K562 (cell line): ENCODE data around the gene STK11. TPM values are rescaled to one million over a fixed set of nuclear protein-coding genes. Genes with fewer than 3 reads are reported as not detected.

Experiments
- CBX5 ChIP-seq: IDR thresholded peaks from 2 replicates; pipeline ENCODE4 v1.6.1; 2014; ENCODE audit warnings: low read depth, borderline replicate concordance
- CHD1 ChIP-seq: fragments of 200-600 bp; sonication (generic); IDR thresholded peaks from one replicate; pipeline ENCODE4 v1.6.1; 2012; ENCODE audit warnings: mild to moderate bottlenecking, moderate library complexity, low read length, inconsistent platforms
- DDX20 ChIP-seq: fragments of 450-650 bp; IDR thresholded peaks from 2 replicates; pipeline ENCODE4 v1.6.1; 2016; ENCODE audit warnings: missing genetic modification characterization, low read depth, mild to moderate bottlenecking, missing compliant biosample characterization, moderate library complexity
- ETV6 ChIP-seq, 3 experiments: fragments of 150-350 bp in 1 of 3; sonication (generic) in 1 of 3; formaldehyde crosslinking in 1 of 3; IDR thresholded peaks; 2 replicates each; pipeline versions ENCODE4 v1.6.1 to v1.8.0; 2014 to 2022; ENCODE audit warnings: borderline replicate concordance in 2 of 3, low read depth in 2 of 3, antibody characterized with exemption in 1 of 3, low read length in 1 of 3, mild to moderate bottlenecking in 1 of 3, missing genetic modification reagents in 1 of 3
- GATA2 ChIP-seq: sonication (generic); formaldehyde crosslinking; IDR thresholded peaks from 2 replicates; pipeline ENCODE4 v1.4.0; 2020; ENCODE audit warnings: mild to moderate bottlenecking, missing genetic modification reagents
- JUND ChIP-seq, 2 experiments: IDR thresholded peaks; 2 replicates in 1 of 2; 3 replicates in 1 of 2; pipeline ENCODE4 v1.6.1; 2011; ENCODE audit warnings: borderline replicate concordance in 2 of 2, low read depth in 2 of 2, low read length in 2 of 2, improper control_type of control experiment in 1 of 2, missing biosample characterization in 1 of 2, missing genetic modification characterization in 1 of 2, missing genetic modification reagents in 1 of 2
- KAT2B ChIP-seq: IDR thresholded peaks from one replicate; pipeline ENCODE4 v1.6.1; 2012; ENCODE audit warnings: low read depth, mild to moderate bottlenecking, control low read depth, inconsistent platforms, low read length, moderate library complexity
- KDM1A ChIP-seq, 2 experiments: fragments of 450-650 bp; IDR thresholded peaks; 2 replicates each; pipeline ENCODE4 v1.6.1; 2016; ENCODE audit warnings: mild to moderate bottlenecking in 2 of 2
- MNT ChIP-seq, 2 experiments: fragments of 450-650 bp; conservative IDR thresholded peaks; 2 replicates each; pipeline ENCODE4 v1.6.1; 2017; ENCODE audit warnings: mild to moderate bottlenecking in 2 of 2, moderate library complexity in 2 of 2
- NFE2L1 ChIP-seq: fragments of 450-650 bp; IDR thresholded peaks from 2 replicates; pipeline ENCODE4 v1.6.1; 2016; ENCODE audit warnings: missing genetic modification characterization, low read depth, mild to moderate bottlenecking, missing compliant biosample characterization, moderate library complexity, borderline replicate concordance
- PBX2 ChIP-seq, 2 experiments: IDR thresholded peaks in 1 of 2; conservative IDR thresholded peaks in 1 of 2; 2 replicates each; pipeline ENCODE4 v1.6.1; 2016; ENCODE audit warnings: low read depth in 2 of 2, mild to moderate bottlenecking in 1 of 2, missing compliant biosample characterization in 1 of 2, missing genetic modification characterization in 1 of 2, moderate library complexity in 1 of 2
- POU5F1 ChIP-seq: fragments of 150-350 bp; IDR thresholded peaks from 2 replicates; pipeline ENCODE4 v1.6.1; 2014; ENCODE audit warnings: borderline replicate concordance, low read length, low read depth, mild to moderate bottlenecking; ENCODE audit not compliant: partially characterized antibody
- PREB ChIP-seq: sonication (generic); formaldehyde crosslinking; IDR thresholded peaks from 2 replicates; pipeline ENCODE4 v1.8.1; 2023; ENCODE audit warnings: mild to moderate bottlenecking, missing genetic modification reagents
- ZNF146 ChIP-seq: IDR thresholded peaks from one replicate; pipeline ENCODE4 v1.6.1; 2018; ENCODE audit warnings: missing compliant biosample characterization; ENCODE audit not compliant: unreplicated experiment
- ZNF512 ChIP-seq: IDR thresholded peaks from 2 replicates; pipeline ENCODE4 v1.6.1; 2016; ENCODE audit warnings: missing genetic modification characterization, missing compliant biosample characterization
- ZNF76 ChIP-seq: fragments of 250-450 bp; sonication (Bioruptor Pico); IDR thresholded peaks from 2 replicates; pipeline ENCODE4 v1.4.0; 2020; ENCODE audit warnings: mild to moderate bottlenecking, moderate library complexity, borderline replicate concordance
- ZNF766 ChIP-seq: fragments of 200-800 bp; sonication (Bioruptor generic); conservative IDR thresholded peaks from 2 replicates; pipeline ENCODE4 v1.6.1; 2016; ENCODE audit warnings: missing genetic modification characterization, missing compliant biosample characterization
- polyA plus RNA-seq, 8 experiments: library from polyadenylated mRNA; depleted of rRNA in 4 of 8; stranded (reverse) in 5 of 8; unstranded in 3 of 8; fragments of >200 nt; fragmentation: Nextera tagmentation in 2 of 8; fragmentation: Illumina TruSeq in 1 of 8; extraction: Ambion mirVana in 2 of 8; extraction: Trizol in 1 of 8; gene quantifications; 2 replicates each; pipeline versions ENCODE4 v1.2.1 to v1.2.3, GENCODE V29; 2011 to 2014; ENCODE audit warnings: inconsistent platforms in 1 of 8, missing spikeins in 1 of 8
- total RNA-seq, 7 experiments: library from RNA; depleted of rRNA in 6 of 7; stranded (reverse); fragments of >200 nt in 6 of 7; fragmentation: Illumina TruSeq in 2 of 7; extraction: Trizol in 2 of 7; gene quantifications; 2 replicates each; pipeline versions ENCODE4 v1.2.1 to v1.2.3, GENCODE V29; 2011 to 2021; ENCODE audit warnings: low replicate concordance in 1 of 7

STK11 gene
- total and polyA plus RNA-seq, 9 of the 15 experiments (the other 6 are each of a cell fraction or from before 2014, with no cell fraction given) = 0.15 to 96.5 (median 31.7) TPM

- TF ChIP-seq PREB (no peak), GATA2 (CRISPR knock-in tag) (no peak), POU5F1 (no peak), ZNF146 (CRISPR knock-in tag) (no peak), ZNF512 (no peak), ZNF766 (CRISPR knock-in tag) (peak; percentile 34; the same call in 1 of the 2 replicates), CHD1 (no peak), KAT2B (no peak), CBX5 (no peak), ETV6 (IDR thresholded peaks at IDR 0.05; ENCODE audit: borderline replicate concordance in 1 of 2, low read depth in 2 of 2, low read length in 1 of 2) (0 out of 4 replicates have a peak, but pooled peaks of 1 of the 2 experiments have one; percentile 49), ETV6 (CRISPR knock-in tag; IDR thresholded peaks at IDR 0.05; ENCODE audit: borderline replicate concordance) (no peak), ZNF76 (CRISPR knock-in tag) (no peak), NFE2L1 (no peak), DDX20 (tag) (no peak), JUND (IDR thresholded peaks at IDR 0.05; ENCODE audit: borderline replicate concordance, low read depth, low read length) (peak; percentile 53), JUND (tag; IDR thresholded peaks at IDR 0.05; ENCODE audit: borderline replicate concordance, low read depth, low read length) (no peak; the same call in 2 of the 3 replicates), KDM1A (IDR thresholded peaks at IDR 0.05) (peak in 1 of 2 experiments; percentile 60; a peak in 1 of 4 replicates), MNT (conservative IDR thresholded peaks at IDR 0.05) (peak; percentile 69 to 79; a peak in 3 of 4 replicates), PBX2 (CRISPR knock-in tag; IDR thresholded peaks at IDR 0.05; ENCODE audit: low read depth) (no peak), PBX2 (tag; conservative IDR thresholded peaks at IDR 0.05; ENCODE audit: low read depth) (no peak)
Measured at GRCh38 chr19:1266129-1266915, 60.7 kb downstream of the STK11 start (continued).
